PC-3 (cell line): ENCODE results near the gene SMARCD3. TPM values are rescaled to one million over a fixed set of nuclear protein-coding genes. Genes with fewer than 3 reads are reported as not detected.

ENCODE experiments used
- ATAC-seq: fragments of 200-7000 bp; cut with Tn5 transposase; 2 replicates; pipeline ENCODE4 v1.9.1; 2020; ENCODE audit warnings: mild to moderate bottlenecking, moderate library complexity
- BruUV-seq: library from RNA; stranded (reverse); fragments of 400-500 nt; replicated peaks from 2 replicates; lab custom pipeline; 2021; lab: Mats Ljungman, UMichigan
- CTCF ChIA-PET: fragments of 300-600 bp; sonication (Branson Sonifier 250); formaldehyde crosslinking; loops from one replicate; lab custom pipeline; 2022; ENCODE audit warnings: antibody characterized with exemption; lab: Charles Lee
- POLR2A ChIA-PET: fragments of 300-600 bp; sonication (Branson Sonifier 250); formaldehyde crosslinking; loops from one replicate; lab custom pipeline; 2022; ENCODE audit warnings: antibody characterized with exemption; ENCODE audit not compliant: unreplicated experiment; lab: Charles Lee
- DNase-seq: peaks from one replicate; pipeline ENCODE4 v3.0.0-alpha.2; 2015
- H2AFZ ChIP-seq: fragments of 300-600 bp; sonication (generic); 2 replicates; pipeline ENCODE4 v1.6.0; 2016; ENCODE audit warnings: antibody characterized with exemption, low read length
- H3F3A ChIP-seq: fragments of 300-600 bp; sonication (generic); one replicate; pipeline ENCODE4 v1.6.0; 2017; ENCODE audit warnings: antibody characterized with exemption, low read length, control low read depth, mild to moderate bottlenecking; ENCODE audit not compliant: unreplicated experiment
- H3K27ac ChIP-seq: fragments of 300-600 bp; sonication (generic); 2 replicates; pipeline ENCODE4 v1.5.1; 2016; ENCODE audit warnings: mild to moderate bottlenecking, low read length
- H3K27me3 ChIP-seq: fragments of 300-600 bp; sonication (generic); 2 replicates; pipeline ENCODE4 v1.6.1; 2016; ENCODE audit warnings: low read length, mixed read lengths
- H3K36me3 ChIP-seq: fragments of 300-600 bp; sonication (generic); 2 replicates; pipeline ENCODE4 v1.6.1; 2016; ENCODE audit warnings: low read depth, mixed run types, low read length, mixed read lengths
- H3K4me1 ChIP-seq: fragments of 300-600 bp; sonication (generic); 2 replicates; pipeline ENCODE4 v1.5.1; 2016; ENCODE audit warnings: low read length; ENCODE audit not compliant: insufficient read depth
- H3K4me2 ChIP-seq: fragments of 300-600 bp; sonication (generic); 2 replicates; pipeline ENCODE4 v1.6.0; 2016; ENCODE audit warnings: low read length
- H3K4me3 ChIP-seq: fragments of 300-600 bp; sonication (generic); 2 replicates; pipeline ENCODE4 v1.5.1; 2016; ENCODE audit warnings: mild to moderate bottlenecking, low read length, mixed read lengths
- H3K79me2 ChIP-seq: fragments of 300-600 bp; sonication (generic); 2 replicates; pipeline ENCODE4 v1.6.1; 2017; ENCODE audit warnings: low read length, mixed read lengths
- H3K9ac ChIP-seq: fragments of 300-600 bp; sonication (generic); 2 replicates; pipeline ENCODE4 v1.6.0; 2016; ENCODE audit warnings: mild to moderate bottlenecking, low read length
- H3K9me2 ChIP-seq: fragments of 300-600 bp; sonication (generic); replicated peaks from 2 replicates; pipeline ENCODE4 v1.6.1; 2016; ENCODE audit warnings: mixed run types, low read length, mixed read lengths
- H3K9me3 ChIP-seq: fragments of 300-600 bp; sonication (generic); 2 replicates; pipeline ENCODE4 v1.6.1; 2016; ENCODE audit warnings: low read length, mixed read lengths
- H4K20me1 ChIP-seq: fragments of 300-600 bp; sonication (generic); 2 replicates; pipeline ENCODE4 v1.6.1; 2016; ENCODE audit warnings: low read length, mixed read lengths
- CTCF ChIP-seq: fragments of 300-600 bp; sonication (generic); conservative IDR thresholded peaks from 2 replicates; pipeline ENCODE4 v1.5.1; 2017; ENCODE audit warnings: antibody characterized with exemption, low read depth, mild to moderate bottlenecking, low read length
- EZH2 ChIP-seq: fragments of 300-600 bp; sonication (generic); IDR thresholded peaks from one replicate; pipeline ENCODE4 v1.6.1; 2017; ENCODE audit warnings: antibody characterized with exemption, mild to moderate bottlenecking, low read length; ENCODE audit not compliant: unreplicated experiment
- EZH2phosphoT487 ChIP-seq: fragments of 300-600 bp; sonication (generic); IDR thresholded peaks from 2 replicates; pipeline ENCODE4 v1.6.1; 2018; ENCODE audit warnings: mild to moderate bottlenecking, antibody characterized with exemption, low read length, borderline replicate concordance
- intact Hi-C: fragments of 100-400 bp; cut with micrococcal nuclease; formaldehyde crosslinking; loops from 2 replicates; pipeline ENCODE4 v1.9.0; 2023
- total RNA-seq: library from RNA; depleted of rRNA; stranded (reverse); fragments of >200 nt; gene quantifications from 2 replicates; pipeline ENCODE4 v1.2.3, GENCODE V29; 2014

SMARCD3 gene
- total RNA-seq, 1 experiment from 2014 or later = 9.1 TPM

- Histone ChIP-seq H3K36me3 (no peaks in the 10 kb centered on the region), H3K9me3 (no peaks in the 10 kb centered on the region), H3K9ac (no peak overlapping the region), H3K4me2 (no peak overlapping the region), H3K4me1 (no peaks in the 10 kb centered on the region), H2AFZ (no peak overlapping the region), H3F3A (no peaks in the 10 kb centered on the region), H3K27me3 (peaks cover 48% of the 10 kb centered on the region), H3K4me3 (no peak overlapping the region), H3K27ac (no peak overlapping the region), H3K79me2 (no peaks in the 10 kb centered on the region), H4K20me1 (no peaks in the 10 kb centered on the region), H3K9me2 (no peaks in the 10 kb centered on the region)
- intact Hi-C loops = no loop called here
- no peak for ATAC-seq
- CTCF ChIA-PET = no interaction called here
- DNase-seq = no peak
- TF ChIP-seq EZH2phosphoT487 (no peak), EZH2 (no peak), CTCF (no peak)
- POLR2A ChIA-PET = no interaction called here
- no TSS peak for BruUV-seq
Measured at GRCh38 chr7:151201344-151201743, 47.1 kb downstream of the SMARCD3 start.

GRCh38 chr7:151198945-151199848, 49.3 kb downstream of the SMARCD3 start:
- no peak for ATAC-seq
- DNase-seq = no peak
- Histone ChIP-seq H3K9me2 (no peaks in the 10 kb centered on the region), H3K9me3 (no peaks in the 10 kb centered on the region), H3K4me3 (no peak overlapping the region), H3K4me1 (no peaks in the 10 kb centered on the region), H3K79me2 (no peaks in the 10 kb centered on the region), H3K27ac (no peak overlapping the region), H4K20me1 (no peaks in the 10 kb centered on the region), H3K9ac (no peak overlapping the region), H3K4me2 (no peak overlapping the region), H3K27me3 (peaks cover 63% of the 10 kb centered on the region), H3K36me3 (no peaks in the 10 kb centered on the region), H2AFZ (no peak overlapping the region), H3F3A (no peaks in the 10 kb centered on the region)
- intact Hi-C loops = no loop called here
- ChIA-PET CTCF (no interaction called here), POLR2A (no interaction called here)
- TF ChIP-seq CTCF (no peak), EZH2phosphoT487 (no peak), EZH2 (no peak)
- BruUV-seq = no TSS peak

- no peak overlapping the region for H3K4me3 ChIP-seq
- ChIA-PET CTCF (no interaction called here), POLR2A (no interaction called here)
- H3K36me3 ChIP-seq = no peaks in the 10 kb centered on the region
- H3F3A ChIP-seq = no peaks in the 10 kb centered on the region
- no TSS peak for BruUV-seq
- TF ChIP-seq CTCF (no peak), EZH2phosphoT487 (no peak), EZH2 (no peak)
- intact Hi-C loops = no loop called here
- no peaks in the 10 kb centered on the region for H3K4me1 ChIP-seq
- H3K79me2 ChIP-seq = no peaks in the 10 kb centered on the region
- no peaks in the 10 kb centered on the region for H3K9me2 ChIP-seq
- H3K27me3 ChIP-seq = peaks cover 54% of the 10 kb centered on the region
- H4K20me1 ChIP-seq = no peaks in the 10 kb centered on the region
- no peak overlapping the region for H2AFZ ChIP-seq
- H3K27ac ChIP-seq = no peak overlapping the region
- H3K9me3 ChIP-seq = no peaks in the 10 kb centered on the region
- DNase-seq (no peak), ATAC-seq (no peak)
- no peak overlapping the region for H3K9ac ChIP-seq
- H3K4me2 ChIP-seq = no peak overlapping the region
Measured at GRCh38 chr7:151197932-151198331, 50.6 kb downstream of the SMARCD3 start.
